Measurements from ENCODE around the gene OGDHL. TPM values are rescaled to one million over a fixed set of nuclear protein-coding genes. Genes with fewer than 3 reads are reported as not detected.

OGDHL gene
- total RNA-seq, 1 donor from 2014 or later: 12.3 TPM

DNA sequence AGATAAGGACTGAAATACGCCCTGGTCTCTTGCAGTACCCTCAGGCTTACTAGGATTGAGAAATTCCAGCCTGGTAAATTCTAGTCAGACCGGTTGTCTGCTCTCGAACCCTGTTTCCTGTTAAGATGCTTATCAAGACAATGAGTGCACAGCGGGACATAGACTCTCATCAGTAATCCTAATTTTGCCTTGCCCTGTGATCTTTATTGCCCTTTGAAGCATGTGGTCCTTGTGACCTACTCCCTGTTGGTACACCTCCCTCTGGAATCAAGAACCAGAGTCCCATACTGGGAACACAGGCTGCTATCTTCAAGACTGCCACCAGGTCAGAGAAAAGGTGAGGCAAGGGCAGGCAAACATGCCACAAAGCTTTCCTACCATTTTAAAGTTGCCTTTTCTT lies 75.5 kb downstream of the OGDHL start:
- Mint-ChIP-seq H3K27ac (no peak overlapping the region), H3K9me3 (no peaks in the 10 kb centered on the region), H3K27me3 (peaks cover 54% of the 10 kb centered on the region), H3K36me3 (no peaks in the 10 kb centered on the region), H3K4me1 (ENCODE audit: unreplicated experiment) (peaks cover 36% of the 10 kb centered on the region), H3K4me3 (no peak overlapping the region)
- TF ChIP-seq, protein P1, sequence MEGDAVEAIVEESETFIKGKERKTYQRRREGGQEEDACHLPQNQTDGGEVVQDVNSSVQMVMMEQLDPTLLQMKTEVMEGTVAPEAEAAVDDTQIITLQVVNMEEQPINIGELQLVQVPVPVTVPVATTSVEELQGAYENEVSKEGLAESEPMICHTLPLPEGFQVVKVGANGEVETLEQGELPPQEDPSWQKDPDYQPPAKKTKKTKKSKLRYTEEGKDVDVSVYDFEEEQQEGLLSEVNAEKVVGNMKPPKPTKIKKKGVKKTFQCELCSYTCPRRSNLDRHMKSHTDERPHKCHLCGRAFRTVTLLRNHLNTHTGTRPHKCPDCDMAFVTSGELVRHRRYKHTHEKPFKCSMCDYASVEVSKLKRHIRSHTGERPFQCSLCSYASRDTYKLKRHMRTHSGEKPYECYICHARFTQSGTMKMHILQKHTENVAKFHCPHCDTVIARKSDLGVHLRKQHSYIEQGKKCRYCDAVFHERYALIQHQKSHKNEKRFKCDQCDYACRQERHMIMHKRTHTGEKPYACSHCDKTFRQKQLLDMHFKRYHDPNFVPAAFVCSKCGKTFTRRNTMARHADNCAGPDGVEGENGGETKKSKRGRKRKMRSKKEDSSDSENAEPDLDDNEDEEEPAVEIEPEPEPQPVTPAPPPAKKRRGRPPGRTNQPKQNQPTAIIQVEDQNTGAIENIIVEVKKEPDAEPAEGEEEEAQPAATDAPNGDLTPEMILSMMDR (conservative IDR thresholded peaks at IDR 0.05): no peak
- DNase-seq (ENCODE audit: extremely low spot score, unreplicated experiment): no peak

Other genes starting within 250 kb of the OGDHL start
- gene ERCC6, start 223.2 kb downstream of the OGDHL start, total RNA-seq (ENCODE audit: low replicate concordance): 28.5 and 36.9 TPM in 2 replicates
- 1.6 and 6.2 TPM in 2 replicates for gene SLC18A3, start 152.0 kb downstream of the OGDHL start, total RNA-seq (ENCODE audit: low replicate concordance)
- 0.34 and 0.62 TPM in 2 replicates for gene CHAT, start 148.3 kb downstream of the OGDHL start, total RNA-seq (ENCODE audit: low replicate concordance)
- not detected in 2 replicates for gene C10orf53, start 82.7 kb downstream of the OGDHL start, total RNA-seq (ENCODE audit: low replicate concordance)
- gene PARG, start 179.7 kb upstream of the OGDHL start, total RNA-seq (ENCODE audit: low replicate concordance): 39.1 and 40.8 TPM in 2 replicates
- gene TIMM23B, start 179.7 kb upstream of the OGDHL start, total RNA-seq (ENCODE audit: low replicate concordance): 16.2 and 19.7 TPM in 2 replicates
- 11.3 and 16.2 TPM in 2 replicates for gene AGAP6, start 226.1 kb upstream of the OGDHL start, total RNA-seq (ENCODE audit: low replicate concordance)